Esophagus muscularis mucosa (tissue), 4 donors: Measurements from ENCODE around the gene GALNT15.

Experiments
- EP300 ChIP-seq: sonication (generic); formaldehyde crosslinking; IDR thresholded peaks from one replicate; pipeline ENCODE4 v1.6.1; 2017; ENCODE audit warnings: antibody characterized with exemption
- POLR2A ChIP-seq: fragments of 450-650 bp; IDR thresholded peaks from one replicate; pipeline ENCODE4 v1.6.1; 2017; ENCODE audit warnings: antibody characterized with exemption, moderate library complexity, mild to moderate bottlenecking, low read depth
- POLR2AphosphoS5 ChIP-seq, 2 donors: sonication (generic); formaldehyde crosslinking; IDR thresholded peaks; one replicate each; pipeline ENCODE4 v1.6.1; 2017; ENCODE audit warnings: antibody characterized with exemption in 2 of 2
- TF ChIP-seq, protein P1 (sequence below), 3 experiments: fragments of 200-600 bp in 2 of 3; fragments of 450-650 bp in 1 of 3; sonication (generic) in 2 of 3; IDR thresholded peaks; one replicate each; pipeline ENCODE4 v1.5.1; 2017 to 2019; ENCODE audit warnings: antibody characterized with exemption in 3 of 3, mild to moderate bottlenecking in 2 of 3, moderate library complexity in 1 of 3

DNA sequence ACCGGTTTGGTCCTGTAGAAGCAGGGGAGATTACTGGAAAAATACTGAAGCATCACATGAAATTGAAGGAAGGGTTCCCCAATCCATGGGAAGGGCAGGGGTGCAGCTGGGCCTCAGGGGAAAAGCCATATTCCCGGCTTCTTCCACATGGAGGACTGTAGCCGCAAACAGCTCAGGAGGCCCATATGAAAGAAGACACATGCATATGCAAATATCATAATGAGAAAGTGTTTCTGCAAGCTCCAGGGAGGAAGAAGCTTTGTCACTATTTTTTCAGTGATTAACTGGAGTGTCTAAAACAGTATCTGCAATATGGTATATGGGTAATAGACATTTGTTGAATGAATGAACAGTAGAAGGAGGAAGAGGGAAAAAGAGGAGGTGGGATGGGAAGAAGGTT lies 71.1 kb downstream of the GALNT15 start:
- TF ChIP-seq EP300 (no peak), POLR2A (no peak), POLR2AphosphoS5 (IDR thresholded peaks at IDR 0.05) (no peak)
- TF ChIP-seq, protein P1, sequence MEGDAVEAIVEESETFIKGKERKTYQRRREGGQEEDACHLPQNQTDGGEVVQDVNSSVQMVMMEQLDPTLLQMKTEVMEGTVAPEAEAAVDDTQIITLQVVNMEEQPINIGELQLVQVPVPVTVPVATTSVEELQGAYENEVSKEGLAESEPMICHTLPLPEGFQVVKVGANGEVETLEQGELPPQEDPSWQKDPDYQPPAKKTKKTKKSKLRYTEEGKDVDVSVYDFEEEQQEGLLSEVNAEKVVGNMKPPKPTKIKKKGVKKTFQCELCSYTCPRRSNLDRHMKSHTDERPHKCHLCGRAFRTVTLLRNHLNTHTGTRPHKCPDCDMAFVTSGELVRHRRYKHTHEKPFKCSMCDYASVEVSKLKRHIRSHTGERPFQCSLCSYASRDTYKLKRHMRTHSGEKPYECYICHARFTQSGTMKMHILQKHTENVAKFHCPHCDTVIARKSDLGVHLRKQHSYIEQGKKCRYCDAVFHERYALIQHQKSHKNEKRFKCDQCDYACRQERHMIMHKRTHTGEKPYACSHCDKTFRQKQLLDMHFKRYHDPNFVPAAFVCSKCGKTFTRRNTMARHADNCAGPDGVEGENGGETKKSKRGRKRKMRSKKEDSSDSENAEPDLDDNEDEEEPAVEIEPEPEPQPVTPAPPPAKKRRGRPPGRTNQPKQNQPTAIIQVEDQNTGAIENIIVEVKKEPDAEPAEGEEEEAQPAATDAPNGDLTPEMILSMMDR (IDR thresholded peaks at IDR 0.05), result no peak
